Liver (tissue), 9 donors: ENCODE results near the gene FRMPD4. TPM values are rescaled to one million over a fixed set of nuclear protein-coding genes. Genes with fewer than 3 reads are reported as not detected.

Experiments used
- DNase-seq: peaks from one replicate; pipeline ENCODE4 v3.0.0-alpha.2; 2017; ENCODE audit warnings: low spot score
- H3K27ac ChIP-seq, 2 donors: one replicate each; pipeline ENCODE4 v1.7.0; 2013; ENCODE audit warnings: inconsistent platforms in 2 of 2, low read length in 2 of 2, control low read depth in 1 of 2, low read depth in 1 of 2, mild to moderate bottlenecking in 1 of 2
- H3K27me3 ChIP-seq, 4 donors: one replicate each; pipeline versions ENCODE4 v1.6.1 to v1.7.0; 2013; ENCODE audit warnings: low read length in 3 of 4, inconsistent platforms in 1 of 4, mild to moderate bottlenecking in 1 of 4, moderate library complexity in 1 of 4; ENCODE audit not compliant: control insufficient read depth in 4 of 4, insufficient read depth in 4 of 4
- H3K36me3 ChIP-seq, 4 donors: one replicate each; pipeline versions ENCODE4 v1.6.1 to v1.7.0; 2013; ENCODE audit warnings: low read length in 3 of 4, mild to moderate bottlenecking in 3 of 4, low read depth in 1 of 4, moderate library complexity in 1 of 4; ENCODE audit not compliant: control insufficient read depth in 4 of 4, insufficient read depth in 3 of 4
- H3K4me1 ChIP-seq, 4 donors: one replicate each; pipeline versions ENCODE4 v1.6.1 to v1.7.0; 2013; ENCODE audit warnings: low read length in 3 of 4, mild to moderate bottlenecking in 3 of 4, moderate library complexity in 1 of 4; ENCODE audit not compliant: control insufficient read depth in 4 of 4, insufficient read depth in 4 of 4
- H3K4me3 ChIP-seq, 3 donors: one replicate each; pipeline versions ENCODE4 v1.6.1 to v1.7.0; 2013; ENCODE audit warnings: low read length in 3 of 3, control low read depth in 1 of 3, low read depth in 1 of 3, mild to moderate bottlenecking in 1 of 3
- H3K9ac ChIP-seq, 2 donors: one replicate each; pipeline ENCODE4 v1.7.0; 2013; ENCODE audit warnings: low read length in 2 of 2, mild to moderate bottlenecking in 2 of 2, moderate library complexity in 2 of 2, control low read depth in 1 of 2, low read depth in 1 of 2
- H3K9me3 ChIP-seq, 4 donors: one replicate each; pipeline versions ENCODE4 v1.6.1 to v1.7.0; 2013; ENCODE audit warnings: low read length in 3 of 4; ENCODE audit not compliant: control insufficient read depth in 4 of 4
- ATF3 ChIP-seq: IDR thresholded peaks from 2 replicates; pipeline ENCODE4 v1.6.1; 2016; ENCODE audit warnings: antibody characterized with exemption
- EGR1 ChIP-seq, 2 donors: IDR thresholded peaks; 2 replicates each; pipeline ENCODE4 v1.6.1; 2016 to 2018; ENCODE audit warnings: antibody characterized with exemption in 2 of 2, low read depth in 2 of 2
- FOXA1 ChIP-seq: IDR thresholded peaks from 2 replicates; pipeline ENCODE4 v1.6.1; 2016; ENCODE audit warnings: antibody characterized with exemption
- FOXA2 ChIP-seq: IDR thresholded peaks from 2 replicates; pipeline ENCODE4 v1.6.1; 2016; ENCODE audit warnings: antibody characterized with exemption
- GABPA ChIP-seq, 2 donors: IDR thresholded peaks in 1 of 2; conservative IDR thresholded peaks in 1 of 2; 2 replicates each; pipeline ENCODE4 v1.6.1; 2016; ENCODE audit warnings: antibody characterized with exemption in 2 of 2, mild to moderate bottlenecking in 1 of 2, moderate library complexity in 1 of 2
- HNF4A ChIP-seq, 2 donors: conservative IDR thresholded peaks; 2 replicates each; pipeline ENCODE4 v1.6.1; 2016; ENCODE audit warnings: antibody characterized with exemption in 2 of 2, mild to moderate bottlenecking in 2 of 2
- HNF4G ChIP-seq: IDR thresholded peaks from 2 replicates; pipeline ENCODE4 v1.6.1; 2016; ENCODE audit warnings: antibody characterized with exemption
- JUND ChIP-seq, 2 donors: IDR thresholded peaks; 2 replicates each; pipeline ENCODE4 v1.6.1; 2016; ENCODE audit warnings: antibody characterized with exemption in 2 of 2
- MAX ChIP-seq: IDR thresholded peaks from 2 replicates; pipeline ENCODE4 v1.6.1; 2016; ENCODE audit warnings: antibody characterized with exemption
- NR2F2 ChIP-seq: IDR thresholded peaks from 2 replicates; pipeline ENCODE4 v1.6.1; 2016; ENCODE audit warnings: antibody characterized with exemption
- RAD21 ChIP-seq, 2 donors: IDR thresholded peaks; 2 replicates each; pipeline ENCODE4 v1.6.1; 2016; ENCODE audit warnings: antibody characterized with exemption in 2 of 2, mild to moderate bottlenecking in 2 of 2
- RXRA ChIP-seq, 2 donors: IDR thresholded peaks; 2 replicates each; pipeline ENCODE4 v1.6.1; 2017 to 2018; ENCODE audit warnings: antibody characterized with exemption in 2 of 2, mild to moderate bottlenecking in 1 of 2
- SP1 ChIP-seq: IDR thresholded peaks from 2 replicates; pipeline ENCODE4 v1.6.1; 2018; ENCODE audit warnings: antibody characterized with exemption, mild to moderate bottlenecking
- TAF1 ChIP-seq: conservative IDR thresholded peaks from 2 replicates; pipeline ENCODE4 v1.6.1; 2016; ENCODE audit warnings: antibody characterized with exemption, mild to moderate bottlenecking
- YY1 ChIP-seq: IDR thresholded peaks from 2 replicates; pipeline ENCODE4 v1.6.1; 2016; ENCODE audit warnings: antibody characterized with exemption, mild to moderate bottlenecking
- ZBTB33 ChIP-seq: IDR thresholded peaks from 2 replicates; pipeline ENCODE4 v1.6.1; 2016; ENCODE audit warnings: antibody characterized with exemption
- WGBS: extraction: QIAGEN DNeasy Blood & Tissue Kit; methylation state at CpG from one replicate; pipeline ENCODE4 v1.1.7; 2013; 5-methylcytosine and 5-hydroxymethylcytosine counted together
- polyA plus RNA-seq, 2 donors: library from polyadenylated mRNA; stranded (reverse) in 1 of 2; unstranded in 1 of 2; fragments of 200-250 nt in 1 of 2; fragments of >200 nt in 1 of 2; fragmentation: Nextera tagmentation in 1 of 2; extraction: Ambion mirVana in 1 of 2; gene quantifications; one replicate each; pipeline versions ENCODE4 v1.2.1 to v1.2.3, GENCODE V29; 2013 to 2015
- total RNA-seq, 2 donors: library from RNA; depleted of rRNA; stranded (reverse); fragments of >200 nt; gene quantifications; one replicate each; pipeline ENCODE4 v1.2.3, GENCODE V29; 2014
- TF ChIP-seq, protein P1 (sequence below): IDR thresholded peaks from 2 replicates; pipeline ENCODE4 v1.6.1; 2016; ENCODE audit warnings: antibody characterized with exemption, mild to moderate bottlenecking
- TF ChIP-seq, protein P2 (sequence below): fragments of 150-350 bp; IDR thresholded peaks from 2 replicates; pipeline ENCODE4 v1.5.1; 2017; ENCODE audit warnings: improper control_type of control experiment, low read depth, low read length; ENCODE audit not compliant: missing input control
- donor health status: healthy.
- donor health status: healthy.
- donor health status: healthy.
- donor health status: healthy.
- donor health status: healthy.

The FRMPD4 gene
- total and polyA plus RNA-seq, 4 donors, result 0.01 to 0.08 (median 0.03) TPM; not detected in 1

DNA sequence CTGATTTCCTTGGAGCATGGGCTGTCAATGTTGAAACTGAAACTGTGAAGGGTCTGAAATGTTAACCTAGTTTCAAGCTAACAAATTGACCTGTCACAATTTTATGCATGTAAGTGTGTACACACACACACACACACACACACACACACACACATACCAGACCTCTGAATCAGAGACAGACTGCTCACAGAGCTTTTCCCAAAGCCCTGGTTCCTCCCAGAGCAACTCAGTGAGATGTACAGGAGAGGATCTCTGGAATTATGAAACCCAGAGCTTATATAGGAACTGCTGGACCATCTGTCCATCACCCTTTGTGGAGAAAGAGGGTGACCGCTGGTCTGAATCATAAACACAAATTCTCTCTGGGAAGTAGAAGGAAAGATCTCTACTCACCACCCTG lies 424.8 kb downstream of the FRMPD4 start:
- DNase-seq, result no peak
- WGBS, result 79% methylated on average over 1 of the region's 1 CpG
- Histone ChIP-seq H3K9me3 (no peaks in the 10 kb centered on the region), H3K4me3 (no peak overlapping the region), H3K4me1 (no peaks in the 10 kb centered on the region), H3K9ac (no peak overlapping the region), H3K27ac (no peak overlapping the region), H3K36me3 (no peaks in the 10 kb centered on the region), H3K27me3 (no peaks in the 10 kb centered on the region)
- no peak for TF ChIP-seq SP1
- no peak for TF ChIP-seq FOXA1
- TF ChIP-seq TAF1, result no peak
- TF ChIP-seq GABPA (IDR thresholded peaks at IDR 0.05 in 1 of 2, conservative IDR thresholded peaks at IDR 0.05 in 1 of 2), result no peak
- TF ChIP-seq EGR1 (IDR thresholded peaks at IDR 0.05; ENCODE audit: low read depth in 2 of 2), result no peak
- no peak for TF ChIP-seq JUND (IDR thresholded peaks at IDR 0.05)
- no peak for TF ChIP-seq ZBTB33
- no peak for TF ChIP-seq HNF4G
- TF ChIP-seq, protein P1, sequence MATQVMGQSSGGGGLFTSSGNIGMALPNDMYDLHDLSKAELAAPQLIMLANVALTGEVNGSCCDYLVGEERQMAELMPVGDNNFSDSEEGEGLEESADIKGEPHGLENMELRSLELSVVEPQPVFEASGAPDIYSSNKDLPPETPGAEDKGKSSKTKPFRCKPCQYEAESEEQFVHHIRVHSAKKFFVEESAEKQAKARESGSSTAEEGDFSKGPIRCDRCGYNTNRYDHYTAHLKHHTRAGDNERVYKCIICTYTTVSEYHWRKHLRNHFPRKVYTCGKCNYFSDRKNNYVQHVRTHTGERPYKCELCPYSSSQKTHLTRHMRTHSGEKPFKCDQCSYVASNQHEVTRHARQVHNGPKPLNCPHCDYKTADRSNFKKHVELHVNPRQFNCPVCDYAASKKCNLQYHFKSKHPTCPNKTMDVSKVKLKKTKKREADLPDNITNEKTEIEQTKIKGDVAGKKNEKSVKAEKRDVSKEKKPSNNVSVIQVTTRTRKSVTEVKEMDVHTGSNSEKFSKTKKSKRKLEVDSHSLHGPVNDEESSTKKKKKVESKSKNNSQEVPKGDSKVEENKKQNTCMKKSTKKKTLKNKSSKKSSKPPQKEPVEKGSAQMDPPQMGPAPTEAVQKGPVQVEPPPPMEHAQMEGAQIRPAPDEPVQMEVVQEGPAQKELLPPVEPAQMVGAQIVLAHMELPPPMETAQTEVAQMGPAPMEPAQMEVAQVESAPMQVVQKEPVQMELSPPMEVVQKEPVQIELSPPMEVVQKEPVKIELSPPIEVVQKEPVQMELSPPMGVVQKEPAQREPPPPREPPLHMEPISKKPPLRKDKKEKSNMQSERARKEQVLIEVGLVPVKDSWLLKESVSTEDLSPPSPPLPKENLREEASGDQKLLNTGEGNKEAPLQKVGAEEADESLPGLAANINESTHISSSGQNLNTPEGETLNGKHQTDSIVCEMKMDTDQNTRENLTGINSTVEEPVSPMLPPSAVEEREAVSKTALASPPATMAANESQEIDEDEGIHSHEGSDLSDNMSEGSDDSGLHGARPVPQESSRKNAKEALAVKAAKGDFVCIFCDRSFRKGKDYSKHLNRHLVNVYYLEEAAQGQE, result no peak
- no peak for TF ChIP-seq NR2F2
- TF ChIP-seq YY1, result no peak
- no peak for TF ChIP-seq MAX
- TF ChIP-seq FOXA2, result no peak
- no peak for TF ChIP-seq RXRA (IDR thresholded peaks at IDR 0.05)
- TF ChIP-seq, protein P2, sequence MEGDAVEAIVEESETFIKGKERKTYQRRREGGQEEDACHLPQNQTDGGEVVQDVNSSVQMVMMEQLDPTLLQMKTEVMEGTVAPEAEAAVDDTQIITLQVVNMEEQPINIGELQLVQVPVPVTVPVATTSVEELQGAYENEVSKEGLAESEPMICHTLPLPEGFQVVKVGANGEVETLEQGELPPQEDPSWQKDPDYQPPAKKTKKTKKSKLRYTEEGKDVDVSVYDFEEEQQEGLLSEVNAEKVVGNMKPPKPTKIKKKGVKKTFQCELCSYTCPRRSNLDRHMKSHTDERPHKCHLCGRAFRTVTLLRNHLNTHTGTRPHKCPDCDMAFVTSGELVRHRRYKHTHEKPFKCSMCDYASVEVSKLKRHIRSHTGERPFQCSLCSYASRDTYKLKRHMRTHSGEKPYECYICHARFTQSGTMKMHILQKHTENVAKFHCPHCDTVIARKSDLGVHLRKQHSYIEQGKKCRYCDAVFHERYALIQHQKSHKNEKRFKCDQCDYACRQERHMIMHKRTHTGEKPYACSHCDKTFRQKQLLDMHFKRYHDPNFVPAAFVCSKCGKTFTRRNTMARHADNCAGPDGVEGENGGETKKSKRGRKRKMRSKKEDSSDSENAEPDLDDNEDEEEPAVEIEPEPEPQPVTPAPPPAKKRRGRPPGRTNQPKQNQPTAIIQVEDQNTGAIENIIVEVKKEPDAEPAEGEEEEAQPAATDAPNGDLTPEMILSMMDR, result no peak

DNA sequence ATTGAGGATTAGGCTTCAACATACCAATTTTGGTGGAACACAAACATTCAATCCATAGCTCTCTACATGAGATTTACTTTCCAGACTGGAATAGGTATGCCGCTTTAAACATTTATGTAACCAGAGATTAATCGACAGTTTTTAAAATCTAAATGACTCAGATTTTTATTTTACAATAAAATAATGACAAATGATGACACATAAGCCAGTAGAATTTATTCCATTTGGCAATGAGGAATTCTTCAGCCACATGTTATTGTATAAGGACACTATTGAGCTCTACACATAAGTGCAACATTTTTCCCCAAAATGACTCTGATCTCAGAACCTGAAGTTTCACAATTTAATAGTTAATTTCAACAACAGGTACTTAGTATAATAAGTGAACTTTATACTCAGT lies 425.9 kb downstream of the FRMPD4 start:
- Histone ChIP-seq H3K4me3 (no peak overlapping the region), H3K9me3 (no peaks in the 10 kb centered on the region), H3K4me1 (no peaks in the 10 kb centered on the region), H3K27ac (no peak overlapping the region), H3K27me3 (no peaks in the 10 kb centered on the region), H3K9ac (no peak overlapping the region), H3K36me3 (no peaks in the 10 kb centered on the region)
- DNase-seq, result no peak
- WGBS, result 86% methylated on average over 2 of the region's 2 CpGs
- TF ChIP-seq FOXA1 (no peak), RAD21 (IDR thresholded peaks at IDR 0.05) (no peak), YY1 (no peak), HNF4G (no peak), JUND (IDR thresholded peaks at IDR 0.05) (no peak), EGR1 (IDR thresholded peaks at IDR 0.05; ENCODE audit: low read depth in 2 of 2) (no peak), SP1 (no peak), HNF4A (conservative IDR thresholded peaks at IDR 0.05) (no peak), GABPA (IDR thresholded peaks at IDR 0.05 in 1 of 2, conservative IDR thresholded peaks at IDR 0.05 in 1 of 2) (no peak), RXRA (IDR thresholded peaks at IDR 0.05) (no peak), FOXA2 (no peak), TAF1 (no peak), MAX (no peak), NR2F2 (no peak), ATF3 (no peak)
- TF ChIP-seq, protein P1, result no peak
- TF ChIP-seq, protein P2, result no peak
